Stimulated activated CD8-positive, alpha-beta memory T cell treated with anti-CD3 and anti-CD28 coated beads, Interleukin-4, amount 100 ng/mL, for 24 hours (primary cell): ENCODE data around the gene MTCP1.

ENCODE experiments used
- DNase-seq: peaks from one replicate; pipeline ENCODE4 v3.0.0-alpha.2; 2020; ENCODE audit warnings: low read depth

Gene MTCP1

GRCh38 chrX:155053656-155054055, 17.3 kb downstream of the MTCP1 start:
- DNase-seq, result no peak

GRCh38 chrX:155052738-155053498, 18.0 kb downstream of the MTCP1 start:
- DNase-seq, result no peak

GRCh38 chrX:155048977-155049619, 21.8 kb downstream of the MTCP1 start:
- peak; percentile 7 for DNase-seq

DNA sequence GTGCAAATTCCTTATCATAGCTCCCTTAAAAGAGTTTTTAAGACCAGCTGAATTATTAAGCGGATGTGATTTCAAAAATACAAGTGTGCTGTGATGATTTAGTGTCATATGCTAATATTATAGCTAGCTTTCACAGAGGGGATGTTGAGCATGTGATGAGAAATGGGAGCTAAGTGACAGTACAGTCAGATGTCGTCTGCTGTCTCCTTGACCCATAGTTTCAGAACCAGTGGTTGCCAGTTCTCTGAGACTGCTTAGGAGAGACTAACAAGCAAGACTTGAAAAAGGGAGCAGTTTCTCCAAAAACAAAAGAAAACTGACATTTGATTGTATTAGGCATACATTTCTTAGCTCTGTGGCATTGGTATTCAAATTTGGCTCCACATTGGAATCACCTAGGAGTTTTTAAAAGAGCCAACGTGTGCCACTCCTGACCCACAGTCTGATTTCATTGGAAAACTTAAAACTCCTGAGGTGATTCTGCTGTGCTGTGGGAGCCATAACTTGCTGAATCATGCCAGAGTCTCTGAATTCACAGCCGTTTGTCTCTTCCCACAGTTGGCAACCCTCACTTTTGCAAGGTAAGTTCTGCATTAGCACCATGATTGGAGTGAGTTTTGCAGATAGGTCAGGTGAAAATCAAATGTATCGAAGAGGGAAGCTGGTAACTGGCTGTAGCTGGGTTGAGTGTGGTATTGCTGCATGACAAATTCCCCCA, 24.0 kb downstream of the MTCP1 start:
- no peak for DNase-seq

GRCh38 chrX:155046129-155046810, 24.7 kb downstream of the MTCP1 start:
- DNase-seq, result no peak

GRCh38 chrX:155035688-155036087, 35.2 kb downstream of the MTCP1 start:
- DNase-seq, result no peak

GRCh38 chrX:155031657-155032056, 39.3 kb downstream of the MTCP1 start:
- DNase-seq, result no peak

DNA sequence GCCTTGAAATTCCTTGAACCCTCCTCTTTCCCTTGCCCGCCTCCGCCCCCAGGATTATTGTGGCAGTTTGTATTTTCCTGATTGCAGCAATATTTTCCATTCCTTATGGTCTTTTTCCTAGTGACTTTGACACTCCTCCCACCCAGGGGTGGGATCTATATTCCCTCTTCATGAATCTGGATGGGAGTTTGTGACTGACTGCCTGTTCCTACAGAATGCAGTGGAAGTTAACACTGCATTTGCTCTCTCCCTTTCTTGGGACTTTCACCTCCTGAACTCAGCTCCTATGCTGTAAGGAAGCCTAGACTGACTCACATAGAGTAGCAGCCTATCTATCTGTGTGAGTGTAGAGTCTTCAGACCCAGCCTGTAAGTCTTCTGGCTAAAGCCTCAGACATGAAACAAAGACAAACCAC, 42.1 kb downstream of the MTCP1 start:
- DNase-seq, result no peak

GRCh38 chrX:155028129-155028528, 42.8 kb downstream of the MTCP1 start:
- DNase-seq, result no peak

GRCh38 chrX:155027509-155028066, 43.3 kb downstream of the MTCP1 start:
- DNase-seq, result no peak

DNA sequence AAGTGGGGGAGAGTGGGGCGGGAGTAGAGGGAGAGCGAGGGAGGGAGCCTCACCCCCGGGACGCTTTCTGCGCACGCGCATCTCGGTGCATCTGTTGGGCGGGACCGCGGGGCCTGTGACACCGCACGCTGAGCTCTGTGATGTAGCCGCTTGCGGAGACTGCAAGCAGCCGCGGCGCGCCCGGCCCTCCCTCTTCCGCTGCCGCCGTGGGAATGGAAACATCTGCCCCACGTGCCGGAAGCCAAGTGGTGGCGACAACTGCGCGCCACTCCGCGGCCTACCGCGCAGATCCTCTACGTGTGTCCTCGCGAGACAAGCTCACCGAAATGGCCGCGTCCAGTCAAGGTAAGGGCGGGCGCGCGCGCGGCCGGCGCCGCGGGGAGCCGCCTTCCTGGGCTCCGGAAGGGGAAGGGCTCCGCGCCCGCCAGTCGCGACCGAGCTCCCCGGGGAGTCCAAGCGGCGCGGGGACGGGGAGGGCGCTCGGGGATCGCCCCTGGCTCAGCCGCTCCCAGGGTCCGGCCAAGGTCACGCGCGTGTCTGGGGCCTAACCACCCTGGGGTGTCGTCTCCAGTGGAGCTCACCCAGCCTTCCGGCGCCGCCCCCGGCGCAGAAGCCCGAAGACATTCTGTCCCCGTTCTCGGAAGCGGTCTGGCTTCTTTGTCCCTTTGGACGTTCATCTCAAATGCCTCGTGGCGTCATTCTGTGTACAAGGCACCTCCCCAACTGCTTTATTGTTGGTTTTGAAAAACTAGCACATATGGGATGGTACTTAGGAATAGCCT, 44.0 kb downstream of the MTCP1 start, which contains the start of gene FUNDC2:
FUNDC2 (plus strand) TSS at position 118 of the 782 bp plus-strand sequence; CDS start at position 213, 95 bp downstream.
- peak; percentile 87 for DNase-seq

DNA sequence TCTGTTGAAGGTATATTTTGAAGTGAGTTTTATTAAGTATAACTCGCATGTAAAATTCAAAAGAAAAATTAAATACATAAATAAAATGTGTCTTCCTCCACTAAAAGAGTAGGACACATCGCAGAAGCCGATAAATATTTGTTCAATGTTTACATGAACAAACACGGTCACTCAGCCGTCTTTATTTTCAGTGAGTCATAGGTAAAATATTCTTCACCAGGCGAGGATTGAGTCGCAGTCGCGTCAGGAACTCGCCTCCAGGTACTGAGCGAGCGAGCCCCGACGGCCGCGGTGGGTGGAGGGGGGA, 44.6 kb downstream of the MTCP1 start:
- no peak for DNase-seq

GRCh38 chrX:155023907-155024833, 46.8 kb downstream of the MTCP1 start:
- DNase-seq, result no peak

DNA sequence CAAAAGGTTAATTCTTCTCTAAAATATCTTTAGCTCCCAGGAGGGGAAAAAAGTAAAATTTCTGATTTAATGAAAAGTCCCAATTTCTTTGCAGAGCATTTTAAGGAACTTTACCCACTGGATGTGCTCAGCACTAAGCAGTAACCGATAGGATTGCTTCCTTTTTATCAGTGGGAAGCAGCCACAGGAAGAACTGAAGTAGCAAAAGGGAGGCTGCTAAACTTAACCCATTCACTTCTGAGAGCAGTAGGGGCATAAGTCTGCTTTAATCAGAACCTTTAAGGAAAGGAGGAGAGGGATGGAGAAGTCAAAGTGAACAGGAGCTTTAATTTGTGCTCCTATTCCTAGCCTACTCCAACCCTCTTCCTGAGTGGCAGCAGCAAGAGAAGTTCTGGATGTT, 48.4 kb downstream of the MTCP1 start, which contains the start of gene F8:
F8 (minus strand) TSS at position 139 of the 400 bp plus-strand sequence. CDS start 171 bp downstream, outside the sequence.
- no peak for DNase-seq

DNA sequence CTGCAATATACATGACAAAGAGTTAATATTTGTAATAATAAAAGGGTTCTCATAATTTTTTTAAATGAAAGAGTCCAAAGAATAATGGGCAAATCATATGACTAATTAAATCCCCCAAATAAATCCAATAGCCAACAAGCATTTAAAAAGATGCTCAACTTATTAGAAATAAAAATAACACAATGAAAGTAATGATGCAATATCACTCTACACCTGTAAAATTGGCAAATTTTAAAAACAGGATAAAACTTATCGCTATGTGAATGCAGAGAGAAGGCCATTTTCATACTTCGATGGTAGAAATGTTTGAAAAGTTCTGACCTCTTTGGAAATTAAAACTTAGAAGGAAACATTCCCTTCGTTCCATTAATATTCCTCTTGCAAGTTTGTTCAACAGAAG, 50.3 kb downstream of the MTCP1 start:
- no peak for DNase-seq
